Subcutaneous abdominal adipose tissue (tissue), 5 donors: ENCODE results near the gene LPCAT3.

Source experiments
- H3K27ac ChIP-seq: one replicate; pipeline ENCODE4 v1.7.0; 2013; ENCODE audit warnings: low read depth, mild to moderate bottlenecking, inconsistent platforms, low read length, moderate library complexity
- H3K27me3 ChIP-seq, 5 donors: one replicate each; pipeline ENCODE4 v1.7.0; 2013; ENCODE audit warnings: low read length in 5 of 5, inconsistent platforms in 1 of 5; ENCODE audit not compliant: control insufficient read depth in 5 of 5, insufficient read depth in 4 of 5
- H3K36me3 ChIP-seq, 5 donors: one replicate each; pipeline ENCODE4 v1.7.0; 2013; ENCODE audit warnings: low read length in 5 of 5; ENCODE audit not compliant: control insufficient read depth in 5 of 5, insufficient read depth in 5 of 5
- H3K4me1 ChIP-seq, 5 donors: one replicate each; pipeline ENCODE4 v1.7.0; 2013; ENCODE audit warnings: low read length in 5 of 5, mild to moderate bottlenecking in 3 of 5, moderate library complexity in 1 of 5; ENCODE audit not compliant: control insufficient read depth in 5 of 5, insufficient read depth in 5 of 5
- H3K4me3 ChIP-seq, 5 donors: one replicate each; pipeline ENCODE4 v1.7.0; 2013; ENCODE audit warnings: low read length in 5 of 5, low read depth in 1 of 5
- H3K9ac ChIP-seq, 5 donors: one replicate each; pipeline ENCODE4 v1.7.0; 2013; ENCODE audit warnings: low read length in 5 of 5, mild to moderate bottlenecking in 4 of 5, moderate library complexity in 3 of 5
- H3K9me3 ChIP-seq, 5 donors: one replicate each; pipeline ENCODE4 v1.7.0; 2013; ENCODE audit warnings: low read length in 5 of 5; ENCODE audit not compliant: control insufficient read depth in 5 of 5
- donor health status: healthy.
- donor health status: healthy.
- donor health status: healthy.
- donor health status: healthy.
- donor health status: healthy.

Gene LPCAT3

DNA sequence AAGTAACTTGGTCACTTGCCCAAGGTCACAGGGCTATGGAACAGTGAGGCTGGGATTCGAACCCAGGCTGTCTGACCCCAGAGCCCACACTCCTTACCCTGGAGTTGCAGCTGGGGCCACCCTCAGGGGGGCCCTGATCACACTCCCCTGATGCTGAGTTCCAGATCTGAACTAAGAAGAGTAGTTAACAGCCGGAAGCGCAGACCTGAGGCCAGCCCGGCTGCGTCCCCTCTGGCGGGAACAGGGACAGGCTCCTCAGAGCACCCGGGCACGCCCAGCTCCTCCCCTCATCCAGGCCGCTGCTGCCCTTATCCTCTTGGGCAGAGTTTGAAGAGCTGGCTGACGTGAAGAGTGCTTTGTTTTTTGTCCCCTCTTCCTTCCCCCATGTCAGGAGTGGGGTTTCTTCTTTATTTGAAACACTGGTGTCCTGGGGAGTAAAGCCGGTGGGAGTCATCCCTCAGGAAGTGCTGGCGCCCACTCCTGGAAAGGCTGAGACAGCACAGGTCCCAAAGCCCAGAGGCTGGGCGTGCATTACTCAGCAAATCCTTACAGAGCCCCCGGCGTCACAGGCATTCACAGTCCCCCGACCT is 56.5 kb downstream of the LPCAT3 start:
- H3K27me3 ChIP-seq = peaks cover 0 to 2% (median 0%) of the 10 kb centered on the region in 5 donors
- H3K4me1 ChIP-seq = peaks cover 12 to 70% (median 59%) of the 10 kb centered on the region in 5 donors
- no peaks in the 10 kb centered on the region for H3K9me3 ChIP-seq
- peak overlapping the region; percentile 23 to 57 (median 47) for H3K4me3 ChIP-seq
- H3K9ac ChIP-seq = peak overlapping the region in 4 of 5 donors; percentile 55 to 77 (median 65)
- peak overlapping the region; percentile 69 for H3K27ac ChIP-seq
- H3K36me3 ChIP-seq = peaks cover 6 to 20% (median 17%) of the 10 kb centered on the region in 5 donors

GRCh38 chr12:6961278-6961694 is 57.0 kb downstream of the LPCAT3 start:
- Histone ChIP-seq H3K27ac (peak overlapping the region; percentile 69), H3K9me3 (no peaks in the 10 kb centered on the region), H3K27me3 (peaks cover 0 to 2% (median 0%) of the 10 kb centered on the region in 5 donors), H3K9ac (peak overlapping the region in 4 of 5 donors; percentile 55 to 77 (median 65)), H3K4me1 (peaks cover 12 to 75% (median 64%) of the 10 kb centered on the region in 5 donors), H3K36me3 (peaks cover 3 to 17% (median 12%) of the 10 kb centered on the region in 5 donors), H3K4me3 (peak overlapping the region; percentile 23 to 57 (median 47))

GRCh38 chr12:6960593-6961277 is 57.5 kb downstream of the LPCAT3 start:
- H3K9ac ChIP-seq = peak overlapping the region in 4 of 5 donors; percentile 14 to 77 (median 42)
- peaks cover 12 to 79% (median 64%) of the 10 kb centered on the region in 5 donors for H3K4me1 ChIP-seq
- H3K4me3 ChIP-seq = peak overlapping the region in 3 of 5 donors; percentile 23 to 47 (median 47)
- peak overlapping the region; percentile 69 for H3K27ac ChIP-seq
- peaks cover 0 to 2% (median 0%) of the 10 kb centered on the region in 5 donors for H3K27me3 ChIP-seq
- peaks cover 0 to 14% (median 7%) of the 10 kb centered on the region in 5 donors for H3K36me3 ChIP-seq
- no peaks in the 10 kb centered on the region for H3K9me3 ChIP-seq

- H3K4me1 ChIP-seq = peaks cover 12 to 86% (median 66%) of the 10 kb centered on the region in 5 donors
- peak overlapping the region in 2 of 5 donors; percentile 16 to 37 for H3K4me3 ChIP-seq
- no peak overlapping the region for H3K9ac ChIP-seq
- peaks cover 0 to 7% (median 0%) of the 10 kb centered on the region in 5 donors for H3K36me3 ChIP-seq
- H3K27me3 ChIP-seq = peaks cover 0 to 2% (median 0%) of the 10 kb centered on the region in 5 donors
- no peaks in the 10 kb centered on the region for H3K9me3 ChIP-seq
- H3K27ac ChIP-seq = peak overlapping the region; percentile 67
Measured at GRCh38 chr12:6959805-6960592, 58.3 kb downstream of the LPCAT3 start.

DNA sequence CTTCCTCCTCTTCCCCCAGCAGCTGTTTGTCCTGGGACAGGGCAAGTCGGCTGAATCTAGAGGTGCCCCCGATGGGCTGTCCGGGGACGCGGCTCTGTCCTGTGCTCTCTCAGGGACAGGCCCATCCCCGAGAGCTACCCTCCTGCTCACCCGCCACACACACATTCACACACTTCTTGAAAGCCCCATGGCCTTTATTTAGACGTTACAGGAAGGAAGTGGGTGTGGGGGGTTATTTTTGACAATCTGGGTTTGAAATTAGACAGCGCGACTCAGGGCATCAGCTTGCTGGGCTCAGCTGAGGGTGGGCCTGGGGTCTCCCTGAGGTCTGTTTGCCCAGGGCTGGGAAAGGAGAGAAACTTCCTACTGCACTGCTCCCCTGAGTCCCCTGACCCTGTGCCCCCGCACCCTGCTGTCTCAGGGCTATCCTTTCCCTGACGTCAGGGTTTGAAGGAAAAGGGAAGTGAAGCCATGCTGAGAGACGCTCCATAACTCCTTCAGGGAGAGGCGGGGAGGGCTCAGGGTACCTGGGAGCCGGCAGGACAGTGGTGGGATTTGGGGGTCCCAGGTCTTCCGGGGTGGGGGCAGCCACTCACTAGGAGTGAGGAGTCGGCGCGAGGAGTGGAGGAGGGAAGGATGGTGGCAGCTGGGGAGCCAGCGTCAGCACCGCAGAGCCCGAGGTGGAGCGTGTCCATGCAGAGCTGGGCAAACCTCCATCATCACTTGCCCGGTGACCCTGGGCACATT is 59.0 kb downstream of the LPCAT3 start:
- Histone ChIP-seq H3K27ac (peak overlapping the region; percentile 67), H3K4me1 (peaks cover 10 to 86% (median 66%) of the 10 kb centered on the region in 5 donors), H3K9me3 (no peaks in the 10 kb centered on the region), H3K9ac (peak overlapping the region in 4 of 5 donors; percentile 8 to 61 (median 34)), H3K36me3 (peaks cover 0 to 7% (median 0%) of the 10 kb centered on the region in 5 donors), H3K27me3 (peaks cover 0 to 5% (median 0%) of the 10 kb centered on the region in 5 donors), H3K4me3 (peak overlapping the region in 4 of 5 donors; percentile 5 to 37 (median 16))

DNA sequence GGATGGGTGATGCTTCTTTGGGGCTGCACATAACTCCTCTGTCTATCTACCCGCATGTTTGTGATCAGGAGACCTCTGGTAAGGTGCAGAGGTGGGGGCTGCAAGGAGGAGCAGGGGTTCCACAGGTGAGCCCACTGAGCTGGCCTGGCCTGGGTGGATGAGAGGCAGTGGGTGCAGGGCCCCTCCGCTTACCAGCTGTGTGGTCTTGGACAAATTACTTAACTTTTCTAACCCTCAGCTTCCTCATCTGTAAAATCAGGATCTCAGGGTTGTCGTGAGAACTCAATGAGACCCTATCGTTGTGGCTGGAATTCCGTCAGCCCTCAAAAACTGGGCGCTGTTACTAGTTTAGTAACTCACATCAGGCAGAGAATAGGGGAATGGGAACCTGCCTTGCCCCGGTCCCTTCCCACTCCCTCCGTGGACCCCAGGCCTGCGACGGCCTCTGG is 59.6 kb downstream of the LPCAT3 start:
- H3K4me3 ChIP-seq = peak overlapping the region in 4 of 5 donors; percentile 5 to 37 (median 16)
- H3K27me3 ChIP-seq = peaks cover 0 to 6% (median 0%) of the 10 kb centered on the region in 5 donors
- no peaks in the 10 kb centered on the region for H3K9me3 ChIP-seq
- peak overlapping the region; percentile 67 for H3K27ac ChIP-seq
- H3K4me1 ChIP-seq = peaks cover 10 to 89% (median 68%) of the 10 kb centered on the region in 5 donors
- H3K36me3 ChIP-seq = peaks cover 0 to 7% (median 0%) of the 10 kb centered on the region in 5 donors
- peak overlapping the region in 4 of 5 donors; percentile 11 to 61 (median 34) for H3K9ac ChIP-seq

- Histone ChIP-seq H3K27me3 (peaks cover 0 to 6% (median 0%) of the 10 kb centered on the region in 5 donors), H3K27ac (peak overlapping the region; percentile 67), H3K4me1 (peaks cover 10 to 95% (median 72%) of the 10 kb centered on the region in 5 donors), H3K9ac (peak overlapping the region in 3 of 5 donors; percentile 28 to 61 (median 46)), H3K9me3 (no peaks in the 10 kb centered on the region), H3K36me3 (peaks cover 0 to 7% (median 0%) of the 10 kb centered on the region in 5 donors), H3K4me3 (peak overlapping the region in 2 of 5 donors; percentile 16 to 37)
Measured at GRCh38 chr12:6957741-6958608, 60.3 kb downstream of the LPCAT3 start.

GRCh38 chr12:6957151-6957701 is 61.0 kb downstream of the LPCAT3 start:
- H3K27ac ChIP-seq = no peak overlapping the region
- H3K36me3 ChIP-seq = peaks cover 0 to 7% (median 0%) of the 10 kb centered on the region in 5 donors
- peaks cover 10 to 95% (median 72%) of the 10 kb centered on the region in 5 donors for H3K4me1 ChIP-seq
- H3K4me3 ChIP-seq = no peak overlapping the region
- peaks cover 0 to 6% (median 0%) of the 10 kb centered on the region in 5 donors for H3K27me3 ChIP-seq
- no peaks in the 10 kb centered on the region for H3K9me3 ChIP-seq
- no peak overlapping the region for H3K9ac ChIP-seq
